Measurements from ENCODE around the gene ENTHD1. TPM values are rescaled to one million over a fixed set of nuclear protein-coding genes. Genes with fewer than 3 reads are reported as not detected.

The ENTHD1 gene
- total and polyA plus RNA-seq, 9 of the 15 experiments (the other 6 are each of a cell fraction or from before 2014, with no cell fraction given), result 0.13 to 0.98 (median 0.35) TPM

- Histone ChIP-seq H3K9me3 (replicated peaks; ENCODE audit: control insufficient read depth, insufficient read depth, low read depth, low read length) (no peaks in the 10 kb centered on the region), H3K27me3 (ENCODE audit: control insufficient read depth in 2 of 2, insufficient read depth in 2 of 2, low read length in 2 of 2) (no peaks in the 10 kb centered on the region), H3K36me3 (ENCODE audit: control insufficient read depth, insufficient read depth, low read length) (no peaks in the 10 kb centered on the region), H3K4me3 (no peak overlapping the region), H3K9me1 (ENCODE audit: control insufficient read depth, insufficient read depth, low read length) (no peaks in the 10 kb centered on the region), H2AFZ (ENCODE audit: low read depth, low read length) (peak overlapping the region; percentile 74), H3K9ac (ENCODE audit: insufficient read depth in 1 of 2, low read depth in 2 of 2, low read length in 2 of 2) (0 out of 4 replicates have a peak overlapping the region, but pooled peaks have one; percentile 14 to 48), H4K20me1 (replicated peaks; ENCODE audit: control insufficient read depth, insufficient read depth, low read length) (no peaks in the 10 kb centered on the region), H3K4me2 (ENCODE audit: insufficient read depth, low read length) (no peak overlapping the region), H3K27ac (ENCODE audit: extremely low read depth, low read depth, low read length) (no peak overlapping the region), H3K4me1 (replicated peaks in 1 of 2; ENCODE audit: control insufficient read depth in 2 of 2, insufficient read depth in 2 of 2, low read length in 2 of 2) (peaks cover 6 to 10% of the 10 kb centered on the region in 2 experiments; a peak in 3 of 5 replicates), H3K79me2 (ENCODE audit: control insufficient read depth, insufficient read depth, low read length) (no peaks in the 10 kb centered on the region)
- ChIA-PET POLR2A (no interaction called here), CTCF (ENCODE audit: low intra/inter-chr PET ratio) (no interaction called here)
- FAIRE-seq (no peak), DNase-seq (ENCODE audit: extremely low read depth in 1 of 4, low spot score in 3 of 4) (no peak), ATAC-seq (no peak; the same call in 2 of the 3 replicates)
- no TSS peak for BruUV-seq (replicated peaks)
- WGBS (ENCODE audit: insufficient coverage, low coverage, missing lambda C conversion rate), result 51% methylated on average over 2 of the region's 2 CpGs
- in situ Hi-C loops (cut with MboI) (no loop called here), intact Hi-C loops (cut with micrococcal nuclease) (no loop called here)
- TF ChIP-seq NCOA1 (IDR thresholded peaks at IDR 0.05; ENCODE audit: low read depth), result no peak
- TF ChIP-seq JUNB (CRISPR knock-in tag; conservative IDR thresholded peaks at IDR 0.05), result no peak
- no peak for TF ChIP-seq ZBTB9 (CRISPR knock-in tag; IDR thresholded peaks at IDR 0.05)
- TF ChIP-seq ZNF318 (IDR thresholded peaks at IDR 0.05; ENCODE audit: borderline replicate concordance in 1 of 2, low read depth in 1 of 2), result no peak
- TF ChIP-seq TCF7L2 (IDR thresholded peaks at IDR 0.05; ENCODE audit: low read depth, low read length), result no peak
- TF ChIP-seq ZBTB26 (CRISPR knock-in tag; IDR thresholded peaks at IDR 0.05), result no peak
These were observed 160.4 kb downstream of the ENTHD1 start for GRCh38 chr22:39733191-39733590.

All from K562 (cell line).